Stimulated activated CD8-positive, alpha-beta memory T cell treated with anti-CD3 and anti-CD28 coated beads, Interleukin-7, amount 100 ng/mL, for 4 hours (primary cell): ENCODE measurements around the gene TMEM244.
"Not testable (repeated sequence)": the region's sequence is repeated elsewhere in the genome, so short reads cannot be mapped to it uniquely, and the experiment has no call there.

Experiments used
- DNase-seq, 2 donors: peaks; one replicate each; pipeline ENCODE4 v3.0.0-alpha.2; 2020; ENCODE audit warnings: low read depth in 2 of 2

Gene TMEM244

DNA sequence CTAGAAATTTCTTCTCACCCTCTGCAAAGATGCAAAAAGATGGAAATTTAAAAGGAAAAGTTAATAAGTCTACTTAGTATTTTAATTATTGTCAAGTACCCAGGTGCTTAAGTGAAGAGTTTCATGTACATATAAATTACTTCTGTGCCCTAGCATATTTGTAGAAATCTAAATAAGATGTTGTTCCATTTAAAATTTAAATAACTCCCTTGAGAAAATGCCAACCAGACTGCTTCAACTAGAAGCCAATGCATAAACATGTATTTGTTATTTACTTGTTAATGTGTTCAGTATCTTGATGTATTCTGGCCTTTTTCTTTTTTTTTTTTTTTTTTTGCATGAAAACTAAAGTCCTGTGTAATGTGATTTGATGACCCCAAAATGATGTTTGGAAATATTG, 6.3 kb upstream of the TMEM244 start:
- DNase-seq, result no peak

DNA sequence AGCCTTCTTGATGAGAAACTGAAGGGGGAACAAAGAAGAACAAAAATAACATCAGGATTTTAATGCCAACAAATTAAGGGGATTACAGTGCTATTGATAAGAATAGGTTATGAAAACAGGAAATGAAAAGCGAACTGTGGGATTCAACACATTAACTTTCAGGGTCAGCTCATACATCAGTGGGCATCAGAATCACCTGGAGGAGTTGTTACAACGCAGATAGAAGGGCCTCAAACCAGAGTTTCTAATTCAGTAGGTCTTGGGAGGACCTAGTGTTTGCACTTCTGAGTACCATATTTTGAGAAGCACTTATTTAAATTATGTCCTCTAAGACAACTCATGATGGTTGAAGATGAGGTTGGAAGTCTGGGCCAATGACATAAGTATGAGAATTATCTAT, 5.6 kb upstream of the TMEM244 start:
- no peak for DNase-seq

DNA sequence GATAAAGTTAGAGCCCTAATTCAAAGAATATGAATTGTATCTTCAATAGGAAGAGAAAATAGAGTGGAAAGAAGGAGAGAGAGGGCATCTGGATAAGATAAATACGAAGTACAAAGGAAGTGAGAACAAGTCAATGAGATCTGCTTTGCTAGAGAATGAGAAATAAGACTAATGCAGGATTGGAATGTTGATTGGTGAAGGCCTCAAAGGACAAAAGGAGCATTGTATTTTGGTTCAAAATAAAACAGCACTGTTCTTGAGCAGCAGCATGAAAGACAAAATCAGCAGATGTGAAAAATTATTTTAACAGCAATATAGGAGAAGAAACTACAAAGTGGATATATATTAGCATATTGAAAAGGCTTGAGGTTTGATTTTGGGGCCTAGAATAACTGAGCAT, 5.1 kb upstream of the TMEM244 start:
- no peak for DNase-seq

DNA sequence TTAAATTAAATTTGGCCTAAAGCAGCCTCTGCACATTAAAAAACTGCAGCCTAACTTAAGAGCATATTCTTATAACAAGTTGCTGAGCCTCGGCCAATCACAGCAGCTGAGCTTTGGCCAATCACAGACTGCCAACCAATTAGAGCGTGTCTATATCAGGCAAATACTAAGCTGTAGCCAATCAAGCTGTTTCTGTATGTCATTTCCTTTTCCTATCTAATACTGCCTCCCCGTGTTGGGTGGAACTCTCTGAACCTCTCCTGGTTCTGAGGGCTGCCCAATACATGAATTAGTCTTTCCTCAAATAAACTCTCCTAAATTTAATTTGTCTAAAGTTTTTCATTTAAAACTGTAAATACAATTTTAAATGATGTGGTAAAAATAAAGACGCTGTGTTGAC, 3.9 kb upstream of the TMEM244 start:
- DNase-seq, result no peak

DNA sequence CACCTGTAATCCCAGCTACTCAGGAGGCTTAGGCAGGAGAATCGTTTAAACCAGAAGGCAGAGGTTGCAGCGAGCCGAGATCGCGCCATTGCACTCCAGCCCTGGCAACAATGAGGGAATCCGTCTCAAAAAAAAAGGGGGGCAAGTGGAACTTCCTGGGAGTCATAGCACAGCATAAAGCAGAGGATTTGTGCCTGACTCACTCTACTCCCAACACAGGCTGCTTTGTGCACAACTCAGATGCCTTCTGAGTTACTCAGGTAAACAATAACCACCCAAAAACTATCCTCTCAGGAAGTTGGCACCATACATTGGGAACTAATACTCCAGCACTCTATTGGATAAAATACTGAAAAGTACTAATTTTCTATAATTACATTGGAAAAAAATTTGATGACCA, 2.5 kb upstream of the TMEM244 start:
- no peak for DNase-seq

DNA sequence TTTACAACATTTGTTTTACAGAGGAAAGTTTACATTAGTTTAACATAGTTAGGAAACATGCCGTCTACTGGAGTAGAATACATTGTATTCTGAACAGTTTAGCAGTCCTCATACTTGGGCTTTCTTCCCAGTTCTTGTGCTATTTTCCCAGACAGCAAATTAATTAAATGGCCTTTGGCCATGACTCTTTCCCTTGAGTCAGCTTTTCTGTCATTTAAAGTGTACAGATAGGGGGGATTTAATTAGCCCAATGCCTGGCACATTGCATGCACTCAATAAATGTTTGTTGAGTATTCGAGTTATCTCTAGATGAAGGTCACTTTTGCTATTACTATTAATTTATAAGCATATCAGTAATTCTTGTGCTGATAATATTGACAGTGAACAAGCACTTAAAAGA, 1.6 kb downstream of the TMEM244 start:
- no peak for DNase-seq

DNA sequence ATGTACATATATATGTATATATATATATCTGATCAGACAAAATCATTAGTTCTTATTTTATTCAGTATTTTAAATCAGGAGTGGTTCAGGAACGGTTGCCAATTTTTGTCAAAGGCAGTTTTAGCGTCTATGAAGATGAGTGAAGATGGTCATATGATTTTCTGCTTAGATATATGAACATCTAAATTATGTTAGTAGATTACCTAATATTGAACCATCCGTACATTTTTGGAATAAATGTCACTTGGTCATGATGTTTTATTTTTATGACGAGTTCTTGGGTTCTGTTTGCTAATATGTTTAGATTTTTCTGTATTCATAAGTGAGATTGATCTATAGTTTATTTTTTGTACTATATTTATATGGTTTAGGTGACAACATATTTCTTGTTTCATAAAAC, 3.3 kb downstream of the TMEM244 start:
- DNase-seq, result no peak

DNA sequence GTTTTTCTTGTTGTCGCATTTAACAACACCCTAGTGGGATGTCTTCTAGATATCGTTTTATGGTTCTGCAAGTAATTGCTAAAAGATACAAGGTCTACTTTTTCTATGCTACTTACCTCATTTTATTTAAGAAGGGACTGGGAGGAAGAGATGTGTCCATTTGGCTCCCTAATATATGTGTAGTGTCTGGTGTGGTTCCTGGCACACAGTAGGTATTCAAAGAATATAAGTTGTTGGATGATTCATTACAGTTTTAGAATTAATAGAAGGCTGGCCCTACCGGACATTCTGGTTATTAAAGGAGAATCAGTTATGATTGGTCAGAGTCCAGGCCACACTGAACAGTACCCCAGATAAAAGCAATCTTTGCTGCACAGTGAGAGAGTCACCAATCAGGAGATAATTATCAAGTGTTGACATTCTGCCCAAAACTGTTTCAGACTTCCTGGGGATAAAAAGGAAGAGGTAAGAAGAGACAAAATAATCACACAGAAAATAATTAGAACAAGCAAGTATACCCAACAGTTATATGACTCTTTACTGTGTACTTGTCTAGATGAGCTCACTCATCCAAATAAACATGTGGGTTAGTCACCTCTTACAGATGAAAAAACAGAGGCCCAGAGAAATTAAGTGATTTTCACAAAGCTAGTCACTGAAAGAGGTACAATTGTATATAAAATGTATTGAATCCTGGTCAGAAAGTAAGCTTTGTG, 7.0 kb downstream of the TMEM244 start:
- DNase-seq, result no peak

DNA sequence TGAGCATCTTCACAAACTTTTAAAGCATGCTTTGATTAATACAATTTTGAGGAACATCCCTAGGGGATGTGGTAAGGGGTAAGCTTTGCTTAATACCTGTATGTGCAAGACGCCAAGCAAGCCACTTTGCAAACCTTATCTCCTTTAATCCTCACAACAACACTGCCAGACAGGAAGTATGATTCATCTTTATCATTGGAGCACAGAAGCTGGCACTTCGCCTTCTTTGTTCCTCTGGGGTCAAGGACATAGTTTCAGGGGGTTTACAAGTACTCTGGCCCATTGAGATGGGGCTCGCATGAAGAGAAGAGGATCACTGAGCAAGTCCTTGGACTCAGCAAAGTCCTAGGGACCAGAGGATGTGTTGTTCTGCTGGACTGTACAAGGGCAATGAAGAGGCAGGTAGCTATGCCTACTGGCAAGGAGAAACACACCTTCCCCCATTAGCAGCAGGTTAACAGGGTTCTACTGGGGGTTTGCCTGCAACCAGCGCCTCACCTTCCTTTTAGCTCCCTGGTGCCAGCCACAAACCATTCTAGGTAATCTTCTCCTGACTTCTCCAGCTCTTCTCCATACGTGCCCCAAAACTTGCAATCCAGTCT, 8.8 kb downstream of the TMEM244 start:
- DNase-seq, result no peak

DNA sequence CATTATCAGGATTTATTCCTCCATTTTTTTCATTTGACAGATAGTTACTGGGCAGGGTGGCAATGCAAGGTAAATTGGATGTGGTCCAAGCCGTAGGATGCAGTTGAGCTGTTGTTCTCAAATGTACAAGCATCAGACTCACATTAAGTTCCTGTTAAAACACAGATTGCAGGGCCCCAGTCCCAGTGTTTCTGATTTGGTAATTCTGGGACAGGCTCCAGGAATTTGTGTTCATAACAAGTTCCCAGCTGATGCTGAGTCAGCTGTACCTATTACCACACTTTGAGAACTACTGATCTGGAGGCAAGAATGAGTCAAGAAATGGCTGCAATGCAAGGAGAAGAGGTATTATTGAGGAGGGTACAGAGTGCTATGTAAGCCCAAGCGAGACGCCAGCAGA, 11.7 kb downstream of the TMEM244 start:
- no peak for DNase-seq

DNA sequence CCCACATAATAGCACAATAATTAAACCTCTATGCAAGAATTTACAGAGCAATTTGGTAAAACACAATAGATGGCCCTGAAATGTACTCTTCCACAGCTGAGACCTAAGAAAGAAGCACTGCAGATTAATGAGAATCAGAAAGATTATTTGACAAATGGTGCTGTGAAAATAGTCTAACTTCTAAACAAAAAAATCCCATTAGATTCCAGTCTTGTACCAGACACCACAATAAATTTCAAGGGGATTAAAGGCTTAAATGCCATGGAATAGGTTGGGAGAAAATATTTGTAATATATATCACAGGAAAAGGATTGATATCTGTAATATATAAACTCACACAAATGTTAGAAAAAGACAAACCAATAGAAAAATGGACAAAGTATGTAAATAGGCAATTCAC, 14.4 kb downstream of the TMEM244 start:
- no peak for DNase-seq

DNA sequence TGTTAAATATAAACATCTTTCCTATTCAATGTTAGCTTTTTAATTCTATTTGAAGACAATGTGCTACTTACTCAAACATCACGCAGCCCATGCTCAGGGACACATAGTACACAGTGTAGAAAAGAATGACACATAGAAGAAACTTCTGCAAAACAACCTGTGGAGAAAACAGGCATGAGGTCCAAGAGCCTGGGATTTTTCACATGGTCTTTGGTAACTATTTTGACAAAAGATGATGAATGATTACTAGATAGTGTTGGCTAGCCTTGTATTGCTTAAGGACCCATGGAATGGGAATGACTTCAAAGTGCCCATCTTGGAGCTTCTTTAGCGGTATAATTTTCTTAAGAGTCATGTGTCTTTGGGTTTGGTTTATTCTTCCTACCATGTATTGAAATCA, 15.4 kb downstream of the TMEM244 start:
- DNase-seq, result no peak

DNA sequence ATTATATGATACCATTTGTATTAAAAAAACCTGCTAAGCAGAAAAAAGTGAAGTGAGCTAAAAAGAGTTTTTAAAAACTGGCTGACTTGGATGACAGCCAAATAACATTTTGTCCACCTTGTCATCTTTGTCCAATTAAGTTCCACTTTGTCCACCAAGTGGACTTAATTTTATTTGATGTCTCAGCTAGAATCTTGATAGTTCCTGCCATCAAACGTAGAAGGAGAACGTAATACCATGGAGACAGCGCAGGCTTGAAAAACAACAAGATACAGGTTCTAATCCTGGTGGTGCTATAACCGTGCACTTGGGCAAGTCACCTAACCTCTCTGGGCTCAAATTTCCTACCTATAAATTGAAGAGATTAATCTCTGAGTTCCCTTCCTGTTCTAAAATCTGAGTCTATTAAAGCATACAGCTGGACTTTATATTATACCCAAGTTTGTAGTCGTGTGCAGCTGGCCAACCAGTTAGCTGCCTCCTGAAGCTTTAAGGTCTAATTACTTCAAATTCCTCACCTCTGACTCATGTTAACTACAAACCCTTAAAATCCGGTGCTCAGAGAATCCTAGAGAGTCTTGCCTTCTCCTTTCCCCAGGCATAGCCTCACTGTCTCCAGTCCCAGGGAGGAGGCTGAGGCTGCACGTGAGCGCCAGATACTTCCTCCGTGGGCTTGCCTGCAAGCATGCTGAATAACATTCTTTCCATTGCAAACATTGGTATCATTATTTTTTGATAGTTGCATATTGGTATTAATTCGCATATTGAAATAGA, 16.8 kb downstream of the TMEM244 start:
- no peak for DNase-seq

DNA sequence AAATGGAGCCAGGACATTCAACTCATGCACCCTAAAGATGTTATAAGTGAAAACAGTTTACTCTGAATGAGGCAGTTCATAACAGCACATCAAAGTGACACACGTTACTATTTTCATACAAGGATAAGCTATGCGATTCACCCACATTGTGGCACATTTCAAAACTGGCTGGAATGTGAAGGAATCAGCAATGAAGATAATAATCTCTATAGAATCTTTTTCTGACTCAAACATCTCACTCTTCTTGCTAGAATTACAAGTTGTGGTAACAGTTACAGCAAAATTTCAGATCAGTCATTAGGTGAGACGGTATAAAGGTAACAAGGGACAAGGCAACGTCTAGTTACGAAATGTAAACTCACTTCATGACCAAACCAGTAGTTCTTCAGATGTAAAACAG, 17.5 kb downstream of the TMEM244 start:
- no peak for DNase-seq

DNA sequence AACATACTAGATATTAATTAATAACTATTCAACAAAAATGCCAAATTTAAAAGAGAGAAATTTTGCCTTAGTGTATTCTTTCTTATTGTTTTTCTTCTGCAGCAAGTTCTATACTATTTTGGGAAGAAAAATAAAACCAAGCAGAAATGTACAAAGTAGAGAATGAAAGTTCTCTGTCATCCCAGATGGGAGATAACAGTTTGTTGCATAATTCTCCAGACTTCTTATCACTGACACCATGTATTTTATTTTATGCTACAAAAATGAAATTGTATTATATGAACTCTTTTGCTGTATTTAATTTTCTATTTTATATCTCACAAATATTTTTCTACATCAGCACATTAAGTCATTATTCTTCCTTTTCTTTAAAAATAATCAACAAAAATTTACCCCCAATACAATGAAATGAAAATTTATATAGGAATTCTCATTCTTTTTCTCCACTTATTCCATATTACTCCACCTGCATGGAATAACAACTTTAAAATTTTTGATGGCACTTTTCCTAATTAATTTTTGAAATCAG, 18.2 kb downstream of the TMEM244 start:
- DNase-seq, result no peak

DNA sequence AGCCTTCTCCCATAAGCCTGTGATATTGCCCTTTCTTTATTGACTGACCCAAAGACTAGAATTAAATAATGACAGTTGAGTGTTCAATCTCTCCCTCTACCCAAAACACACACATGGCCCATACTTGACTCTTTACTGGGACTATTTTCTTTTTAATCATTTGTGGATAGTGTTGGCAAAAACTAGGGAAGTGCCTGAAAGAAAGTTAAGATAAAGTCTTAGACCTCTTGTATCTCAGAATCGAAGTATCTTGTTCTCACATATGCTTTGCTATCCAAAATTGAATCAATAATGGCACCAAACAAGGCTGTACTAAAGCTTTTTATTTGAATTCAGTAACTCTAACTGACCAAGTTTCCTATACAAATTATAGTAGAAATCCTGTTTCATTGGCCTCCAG, 19.0 kb downstream of the TMEM244 start:
- no peak for DNase-seq

DNA sequence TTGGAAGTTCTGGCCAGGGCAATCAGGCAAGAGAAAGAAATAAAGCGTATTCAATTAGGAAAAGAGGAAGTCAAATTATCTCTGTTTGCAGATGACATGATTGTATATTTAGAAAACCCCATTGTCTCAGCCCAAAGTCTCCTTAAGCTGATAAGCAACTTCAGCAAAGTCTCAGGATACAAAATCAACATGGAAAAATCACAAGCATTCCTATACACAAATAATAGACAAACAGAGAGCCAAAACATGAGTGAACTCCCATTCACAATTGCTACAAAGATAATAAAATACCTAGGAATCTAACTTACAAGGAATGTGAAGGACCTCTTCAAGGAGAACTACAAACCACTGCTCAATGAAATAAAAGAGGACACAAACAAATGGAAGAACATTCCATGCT, 21.6 kb downstream of the TMEM244 start:
- not testable (repeated sequence) for DNase-seq

DNA sequence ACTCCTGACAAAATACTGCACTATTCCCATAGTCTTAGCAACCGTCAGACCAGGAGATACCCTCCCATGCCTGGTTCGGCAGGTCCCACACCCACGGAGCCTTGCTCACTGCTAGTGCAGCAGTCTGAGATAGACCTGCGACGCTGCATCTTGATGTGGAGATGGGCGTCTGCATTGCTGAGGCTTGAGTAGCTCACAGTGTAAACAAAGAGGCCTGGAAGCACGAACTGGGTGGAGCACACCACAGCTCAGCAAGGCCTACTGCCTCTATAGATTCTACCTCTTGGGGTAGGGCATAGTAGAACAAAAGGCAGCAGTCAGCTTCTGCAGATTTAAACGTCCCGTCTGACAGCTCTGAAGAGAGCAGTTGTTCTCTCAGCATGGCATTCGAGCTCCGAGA, 25.4 kb downstream of the TMEM244 start:
- DNase-seq, result no peak

DNA sequence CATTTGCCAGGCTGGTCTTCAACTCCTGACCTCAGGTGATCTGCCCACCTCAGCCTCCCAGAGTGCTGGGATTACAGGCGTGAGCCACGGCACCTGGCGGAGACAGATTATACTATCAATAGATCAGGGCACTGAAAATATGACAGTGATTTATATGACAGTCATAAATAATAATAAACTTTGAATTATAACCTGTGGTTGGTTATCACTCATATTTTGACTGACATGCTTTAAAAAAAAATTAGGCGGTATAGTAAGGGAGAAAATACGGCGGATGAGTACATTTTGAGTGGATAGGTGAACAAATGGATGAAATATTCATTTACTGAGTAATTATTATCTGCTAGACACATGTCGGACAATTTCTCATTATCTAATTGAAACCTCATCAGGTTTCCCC, 28.8 kb downstream of the TMEM244 start:
- no peak for DNase-seq

DNA sequence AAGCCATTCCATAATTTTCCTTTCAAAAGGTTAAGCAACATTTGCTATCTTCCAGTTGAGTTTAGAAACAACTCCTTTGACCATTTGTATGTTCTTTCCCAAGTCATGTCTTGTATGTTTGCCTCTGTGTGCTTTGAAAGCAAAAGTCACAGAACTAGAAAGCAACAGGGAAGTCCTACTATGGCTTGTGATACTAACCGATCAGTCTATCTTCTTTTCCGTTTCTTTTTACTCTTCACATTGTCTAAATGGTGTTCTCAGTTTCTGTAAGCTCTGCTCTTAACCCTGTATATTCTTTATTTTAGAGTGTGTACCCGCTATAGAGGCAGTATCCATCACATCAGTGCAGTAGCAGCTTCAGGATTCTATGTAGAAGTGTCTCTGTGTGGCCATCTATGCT, 32.9 kb downstream of the TMEM244 start:
- DNase-seq, result no peak

DNA sequence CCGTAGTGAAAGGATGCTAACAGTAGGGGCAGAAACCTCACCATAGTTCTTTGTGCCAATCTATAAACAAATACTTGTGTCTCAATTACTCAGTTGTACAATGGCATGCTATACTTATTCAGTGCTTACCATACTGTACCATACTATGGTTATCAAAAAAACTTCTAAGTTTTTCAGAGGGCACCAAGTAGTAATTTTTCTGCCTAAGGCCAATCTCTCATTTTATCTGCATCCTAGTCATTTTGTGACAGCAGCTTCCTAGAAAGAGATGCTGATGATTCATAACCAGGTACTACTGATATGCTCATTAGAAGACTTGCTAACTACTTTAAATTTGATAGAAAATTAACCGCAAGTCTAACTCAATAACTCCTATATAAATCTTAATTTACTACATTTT, 42.9 kb downstream of the TMEM244 start:
- no peak for DNase-seq

DNA sequence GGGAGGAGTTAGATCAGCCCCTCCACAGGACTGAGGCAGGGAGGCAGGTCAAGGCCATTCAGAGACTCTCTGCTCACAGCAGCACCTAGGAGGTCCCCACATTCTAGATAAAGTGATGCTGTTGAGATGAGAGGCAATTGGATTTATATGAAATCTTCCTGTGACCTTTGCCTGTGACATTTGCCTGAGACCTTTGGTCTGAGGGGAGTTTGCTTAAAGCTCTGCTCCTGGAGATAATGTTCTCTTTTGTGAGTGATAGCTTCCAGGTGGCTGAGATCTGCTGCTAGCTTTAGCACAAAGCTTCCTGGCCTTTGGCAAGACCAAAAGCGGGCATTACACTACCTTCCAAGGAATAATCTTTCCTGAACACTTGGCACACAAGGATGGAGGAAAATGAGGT, 43.3 kb downstream of the TMEM244 start:
- DNase-seq, result no peak

DNA sequence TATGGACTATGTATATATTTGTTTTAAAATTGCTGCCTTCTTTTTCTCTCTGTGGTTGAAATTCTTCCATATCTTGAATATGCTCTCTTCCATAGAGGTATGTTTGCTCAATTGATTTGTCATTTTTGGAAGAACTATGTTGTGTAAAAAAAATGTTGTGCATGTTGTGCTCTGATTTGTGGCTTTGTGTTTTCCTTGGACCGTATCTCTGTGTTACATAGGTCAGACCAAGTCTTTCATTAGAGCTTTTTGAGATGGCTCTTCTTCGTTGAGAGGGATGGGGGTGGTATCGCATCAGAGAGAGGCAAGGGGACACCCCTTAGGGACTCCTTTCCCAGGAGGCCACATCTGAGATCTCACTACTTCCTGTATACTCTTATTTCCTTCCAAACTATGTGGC, 43.8 kb downstream of the TMEM244 start:
- no peak for DNase-seq
